Astrocyte of the spinal cord (primary cell): ENCODE measurements around the gene USH1C.

ENCODE experiments used
- DNase-seq: peaks from one replicate; pipeline ENCODE4 v3.0.0; 2011; ENCODE audit warnings: low read depth, low spot score
- H3K4me3 ChIP-seq: 2 replicates; pipeline ENCODE4 v1.5.1; 2011; ENCODE audit warnings: low read depth, mild to moderate bottlenecking, low read length, moderate library complexity
- in situ Hi-C: cut with HindIII; loops from 2 replicates; pipeline ENCODE4 v1.10.0; 2017; ENCODE audit warnings: low sequenced_read_pairs
- TF ChIP-seq, protein P1 (sequence below): IDR thresholded peaks from 2 replicates; pipeline ENCODE4 v1.5.1; 2012; ENCODE audit warnings: low read depth, mild to moderate bottlenecking, low read length, inconsistent platforms

The USH1C gene

DNA sequence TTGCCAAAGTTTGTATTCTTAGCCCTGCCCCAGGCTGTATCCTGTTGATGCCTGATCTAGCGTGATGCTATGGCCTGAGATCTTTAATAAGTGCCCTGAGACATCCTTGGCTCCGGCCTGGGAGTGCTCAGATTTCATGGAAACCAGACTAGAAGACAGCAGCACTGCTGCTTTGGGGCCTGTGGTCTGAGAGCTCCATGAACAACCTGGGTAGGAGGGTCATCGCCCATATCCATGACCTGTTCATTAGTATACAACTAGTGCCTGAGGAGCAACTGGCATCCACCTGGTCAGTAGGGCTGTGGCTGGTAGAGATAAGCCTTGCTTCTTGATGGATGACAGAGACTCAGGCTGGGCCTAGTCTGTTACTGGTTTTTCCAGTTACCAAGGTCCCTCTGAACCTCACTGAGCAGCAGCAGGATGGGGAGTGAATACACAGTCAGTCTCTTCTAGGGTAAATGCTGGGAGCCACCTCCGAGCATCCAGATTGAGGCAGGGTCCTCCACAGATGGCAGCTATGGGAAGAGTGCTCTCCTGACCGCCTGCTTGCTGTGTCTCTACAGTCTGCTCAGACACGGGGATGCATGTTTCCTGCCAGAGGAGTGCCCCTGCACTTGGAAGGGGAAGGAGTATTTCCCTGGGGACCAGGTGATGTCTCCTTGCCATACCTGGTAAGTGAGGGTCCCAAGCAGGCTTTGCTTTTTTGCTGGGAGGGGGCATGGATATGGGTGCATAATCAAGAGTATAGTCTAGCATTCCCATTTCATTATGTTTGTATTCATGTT is 41.9 kb upstream of the USH1C start:
- DNase-seq: no peak
- in situ Hi-C loops: no loop called here
- no peak overlapping the region for H3K4me3 ChIP-seq
- TF ChIP-seq, protein P1, sequence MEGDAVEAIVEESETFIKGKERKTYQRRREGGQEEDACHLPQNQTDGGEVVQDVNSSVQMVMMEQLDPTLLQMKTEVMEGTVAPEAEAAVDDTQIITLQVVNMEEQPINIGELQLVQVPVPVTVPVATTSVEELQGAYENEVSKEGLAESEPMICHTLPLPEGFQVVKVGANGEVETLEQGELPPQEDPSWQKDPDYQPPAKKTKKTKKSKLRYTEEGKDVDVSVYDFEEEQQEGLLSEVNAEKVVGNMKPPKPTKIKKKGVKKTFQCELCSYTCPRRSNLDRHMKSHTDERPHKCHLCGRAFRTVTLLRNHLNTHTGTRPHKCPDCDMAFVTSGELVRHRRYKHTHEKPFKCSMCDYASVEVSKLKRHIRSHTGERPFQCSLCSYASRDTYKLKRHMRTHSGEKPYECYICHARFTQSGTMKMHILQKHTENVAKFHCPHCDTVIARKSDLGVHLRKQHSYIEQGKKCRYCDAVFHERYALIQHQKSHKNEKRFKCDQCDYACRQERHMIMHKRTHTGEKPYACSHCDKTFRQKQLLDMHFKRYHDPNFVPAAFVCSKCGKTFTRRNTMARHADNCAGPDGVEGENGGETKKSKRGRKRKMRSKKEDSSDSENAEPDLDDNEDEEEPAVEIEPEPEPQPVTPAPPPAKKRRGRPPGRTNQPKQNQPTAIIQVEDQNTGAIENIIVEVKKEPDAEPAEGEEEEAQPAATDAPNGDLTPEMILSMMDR: no peak

DNA sequence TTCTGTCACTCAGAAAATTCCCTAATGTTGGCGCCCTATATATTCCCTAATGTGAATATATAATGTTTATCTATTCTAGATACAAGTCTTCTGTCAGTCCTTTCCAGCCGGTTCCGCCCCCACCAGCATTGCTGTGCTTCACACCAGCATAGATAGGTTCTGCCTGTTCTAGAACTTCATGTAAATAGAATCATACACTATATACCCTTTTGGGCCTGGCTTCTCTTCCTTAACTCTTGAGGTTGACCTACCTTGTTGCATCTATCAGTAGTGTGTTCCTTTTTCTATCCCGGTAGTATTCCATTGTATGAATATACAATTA is 37.5 kb upstream of the USH1C start:
- in situ Hi-C loops: no loop called here
- TF ChIP-seq, protein P1: no peak
- no peak for DNase-seq
- H3K4me3 ChIP-seq: no peak overlapping the region

DNA sequence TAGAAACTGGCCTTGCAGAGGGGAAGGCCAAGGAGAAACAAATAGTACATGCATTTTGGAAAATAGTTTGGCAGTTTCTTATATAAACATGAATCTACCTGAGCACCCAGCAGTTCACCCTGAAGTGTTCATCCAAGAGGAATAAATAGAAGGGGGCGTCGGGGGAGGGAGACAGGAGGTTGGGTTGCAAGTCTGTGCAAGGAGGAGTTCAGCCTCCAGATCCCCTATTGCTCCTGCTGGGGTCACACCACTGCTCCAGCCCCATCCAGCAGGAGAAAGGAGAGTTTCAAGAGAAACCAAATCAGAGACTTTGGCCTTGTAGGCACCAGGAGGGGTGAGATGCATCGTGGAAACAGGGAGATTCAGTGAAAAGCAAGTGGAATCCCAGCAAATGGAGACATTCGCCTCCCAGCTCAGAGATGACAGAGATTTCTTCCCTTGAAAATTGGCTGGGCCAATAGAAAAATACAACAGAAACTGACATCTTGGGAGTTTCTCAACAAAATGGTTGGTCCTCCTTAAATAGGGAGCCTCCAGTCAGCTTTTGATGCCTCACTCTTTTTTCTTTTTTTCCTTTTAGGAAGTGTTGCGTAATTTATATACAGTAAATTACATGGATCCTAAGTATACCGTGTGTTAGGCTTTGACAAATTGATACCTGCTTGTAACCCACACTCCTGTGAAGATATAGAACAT is 37.0 kb upstream of the USH1C start:
- in situ Hi-C loops: no loop called here
- TF ChIP-seq, protein P1: no peak
- no peak overlapping the region for H3K4me3 ChIP-seq
- no peak for DNase-seq

DNA sequence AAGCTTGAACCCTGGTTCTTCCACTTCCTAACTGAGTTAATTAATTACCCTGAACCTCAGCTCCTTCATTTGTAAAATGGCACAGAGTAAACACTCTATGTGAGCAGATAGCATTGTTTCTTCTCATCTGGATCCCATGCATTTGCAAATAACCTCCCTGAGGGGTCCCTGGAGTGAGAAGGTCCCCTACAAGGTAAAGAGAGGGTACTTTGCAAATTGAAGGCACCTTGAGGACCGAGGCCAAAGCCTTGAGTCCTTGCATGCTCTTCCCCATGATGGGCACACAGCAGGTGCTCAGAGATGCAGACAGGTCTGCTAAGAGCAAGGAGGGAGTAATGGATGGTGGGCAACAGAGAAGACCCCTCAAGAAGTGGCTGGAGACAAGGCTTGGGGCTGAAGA is 36.1 kb upstream of the USH1C start:
- no peak overlapping the region for H3K4me3 ChIP-seq
- TF ChIP-seq, protein P1: no peak
- no peak for DNase-seq
- in situ Hi-C loops: no loop called here

DNA sequence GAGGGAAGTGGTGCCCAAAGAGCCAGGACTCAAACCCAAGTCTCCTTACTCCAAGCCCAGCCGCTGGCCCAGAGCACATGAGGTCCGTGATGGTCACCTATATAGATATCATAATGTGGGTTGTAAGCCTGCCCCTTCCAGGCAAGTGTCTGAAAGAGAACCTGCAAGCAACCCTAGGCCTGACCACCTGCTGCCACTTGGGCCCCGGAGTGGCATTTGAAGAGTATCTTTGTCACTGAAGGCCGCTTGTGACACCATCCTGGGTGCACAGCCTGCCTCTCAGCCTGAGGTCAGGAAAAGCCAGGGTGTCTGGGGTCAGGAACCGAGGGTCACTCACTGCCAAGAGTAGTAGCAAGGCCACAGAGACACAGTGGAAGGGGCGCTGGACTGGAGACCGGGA is 35.2 kb upstream of the USH1C start:
- DNase-seq: no peak
- TF ChIP-seq, protein P1: no peak
- H3K4me3 ChIP-seq: no peak overlapping the region
- in situ Hi-C loops: no loop called here

DNA sequence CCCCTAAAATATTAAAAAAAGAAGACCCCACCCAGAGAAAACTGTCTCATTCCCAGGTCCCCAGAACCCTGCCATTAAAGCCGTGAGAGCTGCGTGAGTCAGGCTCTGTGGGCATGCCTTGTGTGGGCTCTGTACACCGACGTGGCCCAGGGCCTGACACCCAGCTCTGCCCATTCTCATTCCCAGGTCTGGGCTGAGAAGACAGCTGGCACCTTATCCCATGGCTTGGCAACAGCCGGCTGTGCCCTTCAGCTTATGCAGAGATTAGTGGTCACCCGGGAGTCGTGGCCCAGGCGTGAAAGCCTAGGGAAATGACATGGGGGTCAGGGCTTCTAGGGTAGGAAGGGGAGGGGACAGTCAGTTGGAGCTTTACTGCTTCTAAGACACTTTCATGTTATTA is 34.7 kb upstream of the USH1C start:
- TF ChIP-seq, protein P1: no peak
- no peak for DNase-seq
- in situ Hi-C loops: no loop called here
- no peak overlapping the region for H3K4me3 ChIP-seq
